ENCODE data around the gene CFAP70. TPM values are rescaled to one million over a fixed set of nuclear protein-coding genes. Genes with fewer than 3 reads are reported as not detected.

The CFAP70 gene
- total and polyA plus RNA-seq, 2 of the 8 experiments (the other 6 are each of a cell fraction or from before 2014, with no cell fraction given): 0.21 to 0.30 TPM

DNA sequence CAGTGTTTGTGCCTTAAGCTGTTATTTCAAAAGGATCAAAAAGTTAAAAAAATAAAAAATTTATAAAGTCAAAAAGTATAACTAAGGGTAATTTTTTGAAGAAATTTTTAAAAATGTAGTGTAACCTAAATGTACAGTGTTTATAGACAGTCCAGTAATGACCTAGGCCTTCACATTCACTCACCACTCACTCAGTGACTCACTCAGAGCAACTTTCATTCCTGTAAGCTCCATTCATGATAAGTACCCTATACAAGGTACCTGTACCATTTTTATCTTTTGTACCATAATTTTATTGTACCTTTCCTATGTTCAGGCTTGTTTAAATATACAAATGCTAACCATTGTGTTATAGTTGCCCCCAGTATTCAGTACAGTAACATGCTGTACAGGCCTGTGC is 133.1 kb downstream of the CFAP70 start:
- H2BK15ac ChIP-seq (ENCODE audit: low read length): no peak overlapping the region
- H3K4ac ChIP-seq (replicated peaks; ENCODE audit: insufficient read length, low read depth, low read length): no peak overlapping the region
- TF ChIP-seq SP2 (IDR thresholded peaks at IDR 0.05; ENCODE audit: low read length) (no peak), SIX5 (IDR thresholded peaks at IDR 0.05; ENCODE audit: low read depth, low read length) (no peak), CHD1 (IDR thresholded peaks at IDR 0.05; ENCODE audit: low read depth, low read length) (no peak), ATF2 (IDR thresholded peaks at IDR 0.05; ENCODE audit: low read length) (no peak), ASH2L (IDR thresholded peaks at IDR 0.05; ENCODE audit: low read length) (no peak), CTCF (IDR thresholded peaks at IDR 0.05; ENCODE audit: control extremely low read depth in 1 of 3, insufficient read depth in 1 of 3, low read depth in 1 of 3, low read length in 3 of 3) (no peak), JUN (IDR thresholded peaks at IDR 0.05; ENCODE audit: low read depth, low read length) (no peak), SUZ12 (IDR thresholded peaks at IDR 0.05; ENCODE audit: low read length) (no peak), BCL11A (IDR thresholded peaks at IDR 0.05; ENCODE audit: low read depth in 2 of 2, low read length in 2 of 2) (no peak), SP1 (IDR thresholded peaks at IDR 0.05; ENCODE audit: low read depth, low read length) (no peak), RXRA (IDR thresholded peaks at IDR 0.05; ENCODE audit: insufficient read depth, low read depth, low read length) (no peak)

More for the DNA sequence above, 133.1 kb downstream of the CFAP70 start:
- H2BK120ac ChIP-seq (replicated peaks; ENCODE audit: low read depth, low read length): no peak overlapping the region
- H3K79me1 ChIP-seq (ENCODE audit: low read depth, low read length): no peaks in the 10 kb centered on the region
- DNase-seq (ENCODE audit: low read depth in 1 of 2, low spot score in 2 of 2) (no peak), FAIRE-seq (no peak)
- CTCF ChIA-PET (ENCODE audit: partially characterized antibody): no interaction called here
- no peaks in the 10 kb centered on the region for H3K27me3 ChIP-seq (replicated peaks in 1 of 4; ENCODE audit: control insufficient read depth in 3 of 4, extremely low read depth in 1 of 4, insufficient read depth in 3 of 4, low read length in 3 of 4)
- H3K4me3 ChIP-seq (ENCODE audit: extremely low read depth in 1 of 4, insufficient read depth in 2 of 4, low read depth in 3 of 4, low read length in 4 of 4): no peak overlapping the region
- H3K9me3 ChIP-seq (ENCODE audit: insufficient read depth in 2 of 2, low read depth in 1 of 2, low read length in 1 of 2): no peaks in the 10 kb centered on the region
- POLR2A ChIA-PET (ENCODE audit: partially characterized antibody): interaction anchor here (1.4 kb wide), 1 partner anchor 13 kb away, joined by 5 read pairs; no protein-coding TSS in a partner anchor
- no peak overlapping the region for H3K56ac ChIP-seq (replicated peaks; ENCODE audit: insufficient read length, low read depth, low read length)
- no peak overlapping the region for H2BK5ac ChIP-seq (ENCODE audit: low read depth, low read length)
- H4K91ac ChIP-seq (replicated peaks; ENCODE audit: insufficient read length, low read length): no peak overlapping the region
- H3K23ac ChIP-seq (ENCODE audit: insufficient read length): no peak overlapping the region
- H4K20me1 ChIP-seq (replicated peaks in 1 of 2; ENCODE audit: control insufficient read depth in 1 of 2, insufficient read depth in 2 of 2, low read length in 2 of 2): peaks cover 0 to 2% of the 10 kb centered on the region in 2 experiments
- no peak overlapping the region for H2AK5ac ChIP-seq (ENCODE audit: low read depth, low read length)
- H3K9ac ChIP-seq (replicated peaks in 1 of 4; ENCODE audit: extremely low read depth in 1 of 4, low read depth in 3 of 4, low read length in 3 of 4): no peak overlapping the region
- no peak overlapping the region for H4K8ac ChIP-seq (ENCODE audit: extremely low read depth, insufficient read depth, low read length)
- no peak overlapping the region for H3K27ac ChIP-seq (ENCODE audit: low read depth, low read length)
- H4K5ac ChIP-seq (ENCODE audit: insufficient read length, low read depth, low read length): no peak overlapping the region
- no peak overlapping the region for H3K4me2 ChIP-seq (ENCODE audit: insufficient read depth in 1 of 2, low read depth in 2 of 2, low read length in 2 of 2)
- H2BK12ac ChIP-seq (ENCODE audit: low read depth, low read length): no peak overlapping the region
- H3K23me2 ChIP-seq (ENCODE audit: low read depth, low read length): no peaks in the 10 kb centered on the region
- no peaks in the 10 kb centered on the region for H3K36me3 ChIP-seq (ENCODE audit: control insufficient read depth in 2 of 4, insufficient read depth in 4 of 4, low read length in 3 of 4)
- no peak overlapping the region for H2AFZ ChIP-seq (ENCODE audit: low read length)
- H3K14ac ChIP-seq (ENCODE audit: insufficient read length): no peak overlapping the region
- H3K79me2 ChIP-seq (ENCODE audit: control insufficient read depth in 1 of 2, insufficient read depth in 2 of 2, low read length in 2 of 2): no peaks in the 10 kb centered on the region
- H2BK20ac ChIP-seq (ENCODE audit: low read length): no peak overlapping the region
- H3K4me1 ChIP-seq (replicated peaks in 1 of 4; ENCODE audit: control insufficient read depth in 3 of 4, insufficient read depth in 4 of 4, low read length in 3 of 4): no peaks in the 10 kb centered on the region
- no peak overlapping the region for H3K18ac ChIP-seq (ENCODE audit: extremely low read depth, low read length)
